ENCODE results near the gene RWDD4.

DNA sequence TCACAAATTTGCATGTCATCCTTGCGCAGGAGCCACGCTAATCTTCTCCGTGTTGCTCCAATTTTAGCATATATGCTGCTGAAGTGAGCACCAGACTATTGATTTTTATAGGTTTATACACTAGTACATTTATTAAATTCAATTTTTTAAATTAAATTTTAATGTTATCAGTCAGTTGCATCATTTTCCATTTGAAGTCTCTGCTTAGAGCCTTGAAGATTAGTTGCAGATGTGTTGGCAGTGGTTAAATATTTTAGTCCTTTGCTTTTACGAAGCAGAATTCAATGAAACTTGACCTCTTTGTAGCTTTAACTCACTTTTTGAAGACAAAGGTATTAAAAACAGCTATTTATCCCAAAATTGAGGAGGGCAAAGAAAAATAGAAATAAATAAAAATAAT lies 16.6 kb upstream of the RWDD4 start:
- TF ChIP-seq CTCF (IDR thresholded peaks at IDR 0.05) = no peak
- no peak for TF ChIP-seq POLR2AphosphoS5 (IDR thresholded peaks at IDR 0.05; ENCODE audit: insufficient read depth in 1 of 2, low read depth in 1 of 2)
- TF ChIP-seq POLR2A (IDR thresholded peaks at IDR 0.05) = no peak

Measured in vagina (tissue), 2 donors.